Tongue (tissue), 2 donors: ENCODE data around the gene OLFM4. TPM values are rescaled to one million over a fixed set of nuclear protein-coding genes. Genes with fewer than 3 reads are reported as not detected.

Experiments used
- DNase-seq: peaks from one replicate; pipeline ENCODE4 v3.0.0-alpha.2; 2015
- total RNA-seq: library from RNA; depleted of rRNA; stranded (reverse); fragments of >200 nt; gene quantifications from one replicate; pipeline ENCODE4 v1.2.3, GENCODE V29; 2014

OLFM4 gene
- total RNA-seq, 1 donor from 2014 or later: 1.9 TPM

DNA sequence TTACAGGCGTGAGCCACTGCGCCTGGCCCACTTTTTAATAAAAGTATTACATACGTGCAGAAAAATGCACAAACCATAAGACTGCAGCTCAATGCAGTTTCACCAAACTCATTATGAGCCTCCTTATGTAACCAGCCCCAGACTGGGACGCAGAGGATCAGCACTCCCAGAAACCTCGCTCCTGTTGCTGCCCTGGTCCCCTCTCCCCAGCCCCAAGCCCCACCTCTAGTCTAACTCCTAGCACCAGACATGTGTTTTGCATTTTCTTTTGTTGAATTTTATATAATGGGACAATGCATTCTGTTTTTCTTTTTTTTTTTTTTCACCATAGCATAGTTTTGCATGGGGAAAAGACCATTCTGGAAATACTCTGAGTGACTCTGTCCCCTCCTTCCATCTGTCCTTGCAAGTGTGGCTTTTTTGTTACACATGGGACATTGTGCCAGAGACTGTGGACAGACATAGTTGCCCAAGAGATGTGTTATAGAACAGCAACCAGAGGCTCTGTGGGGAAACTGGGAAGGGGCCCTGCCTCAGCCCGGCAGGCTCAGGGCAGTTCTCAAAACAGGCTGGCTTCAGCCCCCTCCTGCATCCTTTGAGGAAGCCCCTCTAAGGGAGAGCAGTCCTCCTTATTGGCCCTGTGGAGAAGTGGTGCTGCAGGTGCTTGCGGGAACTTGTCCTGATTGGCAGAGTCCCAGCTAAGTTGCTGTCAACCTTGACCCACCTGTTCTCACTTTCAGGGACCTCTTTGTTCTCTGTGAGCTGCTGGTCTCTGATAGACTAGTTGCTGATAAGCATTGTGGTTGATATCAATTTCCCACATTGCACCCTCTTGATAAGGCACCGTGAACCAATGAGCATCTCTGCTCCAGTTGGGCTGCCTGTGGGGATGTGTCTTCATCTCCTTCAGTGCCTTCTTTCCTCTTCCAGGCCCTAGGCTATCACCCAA lies 13.8 kb upstream of the OLFM4 start:
- no peak for DNase-seq

DNA sequence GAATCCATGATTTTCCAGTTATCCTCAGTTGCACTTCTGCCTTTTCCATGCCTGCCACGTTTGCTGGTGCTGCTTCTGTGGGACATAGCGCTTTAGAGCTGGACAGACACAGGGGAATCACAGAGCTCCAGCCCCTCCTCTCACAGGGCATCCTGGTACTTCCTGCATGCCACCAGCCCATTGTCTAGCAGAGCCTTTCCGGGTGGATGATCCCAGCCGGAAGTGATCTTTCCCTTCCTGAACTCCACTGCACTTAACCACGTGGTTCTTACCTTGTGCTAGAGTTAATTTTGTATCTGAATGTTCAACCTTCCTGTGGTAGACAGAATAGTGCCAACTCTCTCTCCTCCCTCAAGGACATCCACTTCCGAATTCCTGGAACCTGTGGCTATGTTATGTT lies 12.6 kb upstream of the OLFM4 start:
- no peak for DNase-seq

DNA sequence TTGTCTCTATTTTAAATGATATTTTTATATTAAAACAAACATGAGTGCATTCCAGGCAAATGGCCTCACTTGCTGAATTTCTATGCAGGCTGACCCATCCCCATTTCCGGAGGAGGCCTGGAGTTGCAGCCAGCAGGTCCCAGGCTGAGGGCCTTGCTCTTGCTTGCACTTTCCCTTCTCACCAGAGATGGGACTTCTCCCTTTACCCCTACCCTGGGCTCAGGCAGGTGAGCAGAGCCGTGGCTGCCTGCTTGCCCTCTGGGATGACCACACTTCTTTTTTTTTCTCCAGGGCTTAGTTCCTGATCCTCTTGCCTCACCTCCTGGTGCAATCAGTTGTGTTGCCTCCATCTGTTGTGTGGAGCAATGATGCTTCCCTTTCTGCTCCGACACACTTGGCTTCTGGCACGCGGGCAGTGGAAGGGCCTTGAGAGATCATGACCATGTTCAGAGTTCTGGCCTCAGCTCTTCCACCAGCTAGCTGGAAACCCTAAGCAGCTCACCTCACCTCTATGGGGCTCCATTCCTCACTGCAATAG lies 11.1 kb upstream of the OLFM4 start:
- no peak for DNase-seq

DNA sequence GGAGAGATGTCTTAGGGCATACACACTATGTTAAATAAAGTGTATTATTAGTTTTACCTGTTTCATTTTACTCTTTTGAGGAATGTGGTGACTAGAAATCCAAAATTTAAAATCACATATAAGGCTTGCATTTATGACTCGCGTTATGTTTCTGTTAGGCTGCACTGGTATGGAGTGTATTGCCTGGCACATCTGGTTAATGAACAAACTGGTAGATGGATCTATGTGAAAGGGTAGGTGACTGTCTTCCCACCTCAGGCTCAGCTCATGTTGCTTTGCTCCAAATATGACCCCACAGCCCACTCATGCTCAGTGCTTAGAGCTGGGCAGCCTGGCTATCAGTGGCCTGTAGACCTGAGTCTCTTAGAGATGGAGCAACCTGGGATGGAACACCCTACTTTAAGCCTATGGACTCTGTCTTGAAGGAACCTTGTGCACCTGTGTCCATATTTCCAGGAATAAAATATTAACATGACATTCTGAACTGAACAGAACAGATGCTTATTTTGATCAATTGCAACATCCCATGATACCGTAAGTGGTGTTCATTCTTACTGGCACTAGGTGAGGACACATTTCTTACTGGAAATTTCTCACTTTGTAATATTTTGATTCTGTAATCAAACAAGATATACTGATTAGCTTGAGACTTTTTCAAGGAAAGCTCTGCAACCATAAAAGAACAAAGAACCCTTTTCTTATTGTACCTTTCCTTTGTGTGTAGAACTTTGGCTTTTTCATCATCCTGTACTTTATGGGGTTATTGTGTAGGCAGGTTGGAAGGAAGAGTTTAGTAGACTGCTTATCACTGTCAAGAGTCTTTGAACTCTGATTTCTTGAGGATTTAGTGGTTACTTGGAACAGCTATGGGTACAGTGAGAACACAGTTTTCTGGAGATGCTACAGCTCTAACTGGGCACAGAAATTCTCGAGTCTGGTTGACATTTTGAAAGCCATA lies 9.6 kb upstream of the OLFM4 start:
- no peak for DNase-seq

GRCh38 chr13:53020764-53021335 lies 7.8 kb upstream of the OLFM4 start:
- no peak for DNase-seq

GRCh38 chr13:53023246-53023645 lies 5.4 kb upstream of the OLFM4 start:
- DNase-seq: no peak

DNA sequence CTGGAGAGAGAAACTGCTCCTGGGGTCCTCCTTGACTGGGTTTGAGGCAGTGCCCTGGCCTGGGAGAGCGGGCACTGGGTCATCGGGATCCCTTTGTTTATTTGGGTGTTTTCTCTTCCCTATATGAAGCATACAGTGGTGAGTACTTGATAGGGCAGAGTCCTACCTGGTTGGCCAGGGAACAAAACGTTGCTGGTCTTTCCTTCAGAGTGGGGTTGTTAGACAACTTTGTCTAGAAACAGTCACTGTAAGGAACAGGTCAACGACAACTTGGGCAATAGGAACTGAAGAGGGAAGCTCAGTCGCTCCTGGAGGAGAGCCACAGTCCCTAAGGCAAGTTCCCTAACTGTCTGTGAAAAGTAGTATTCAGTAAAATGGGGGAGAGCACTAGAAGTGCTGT lies 550 bp upstream of the OLFM4 start:
- no peak for DNase-seq

GRCh38 chr13:53032849-53033248 lies 4.2 kb downstream of the OLFM4 start:
- DNase-seq: no peak

GRCh38 chr13:53038993-53039392 lies 10.4 kb downstream of the OLFM4 start:
- peak; percentile 73 for DNase-seq

DNA sequence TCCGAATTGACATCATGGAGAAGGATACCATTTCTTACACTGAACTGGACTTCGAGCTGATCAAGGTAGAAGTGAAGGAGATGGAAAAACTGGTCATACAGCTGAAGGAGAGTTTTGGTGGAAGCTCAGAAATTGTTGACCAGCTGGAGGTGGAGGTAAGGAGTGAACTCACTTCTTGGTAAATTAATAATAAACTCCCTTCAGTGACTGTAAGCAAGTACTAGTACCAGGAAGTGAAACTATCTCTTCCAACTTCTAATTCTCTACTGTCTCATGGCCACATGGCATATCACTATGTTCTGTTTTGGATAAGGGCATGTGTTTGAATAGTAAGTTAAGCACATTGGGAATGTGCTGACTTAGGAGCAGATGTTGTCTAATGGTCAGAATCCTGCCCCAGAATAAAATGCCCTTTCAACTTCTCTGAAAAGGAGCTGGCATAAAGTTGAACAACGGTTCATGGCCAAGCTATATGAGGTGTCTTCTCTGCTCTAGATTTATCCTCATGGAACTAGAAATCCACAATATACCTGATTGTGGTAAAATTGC lies 13.4 kb downstream of the OLFM4 start:
- DNase-seq: peak; percentile 57

GRCh38 chr13:53042877-53043276 lies 14.3 kb downstream of the OLFM4 start:
- DNase-seq: peak; percentile 61

- DNase-seq: peak; percentile 42
Measured at GRCh38 chr13:53043398-53043797, 14.8 kb downstream of the OLFM4 start.

DNA sequence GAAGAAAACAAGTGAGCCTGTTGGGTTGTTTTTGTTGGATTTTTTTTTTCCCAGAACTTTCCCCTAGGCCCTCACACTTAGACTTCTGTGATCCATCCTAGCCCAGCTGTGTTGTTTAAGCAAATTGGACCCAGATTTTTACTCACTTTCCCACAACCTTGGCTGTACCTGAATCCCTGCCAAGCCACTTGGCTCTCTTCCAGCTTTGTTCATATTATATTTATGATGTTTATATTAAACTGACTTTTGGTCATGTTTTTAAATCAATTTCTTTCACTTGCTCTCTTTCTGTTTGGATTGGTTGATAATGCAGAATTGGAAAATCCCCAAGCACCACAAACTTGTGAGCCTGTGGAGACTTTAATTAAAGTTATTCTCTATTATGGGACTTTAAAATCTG lies 16.6 kb downstream of the OLFM4 start:
- peak; percentile 95 for DNase-seq

DNA sequence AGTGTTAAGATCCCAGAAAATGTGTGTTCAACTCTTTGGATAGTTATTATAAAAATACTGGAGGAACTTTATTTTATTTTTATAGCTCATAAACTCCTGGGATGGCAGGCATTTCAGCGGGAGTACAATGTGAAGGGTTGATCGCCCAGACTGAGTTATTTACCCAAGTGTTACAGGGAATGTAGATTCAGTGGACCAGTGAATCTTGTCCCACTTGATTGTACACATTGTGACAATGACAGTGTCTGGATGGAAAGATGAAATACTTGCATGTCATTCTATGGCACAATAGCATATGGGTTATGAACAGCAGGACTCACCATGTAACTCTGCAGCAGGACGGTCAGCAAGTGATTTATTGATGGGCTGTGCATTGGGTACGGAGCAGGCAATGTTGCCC lies 20.3 kb downstream of the OLFM4 start:
- no peak for DNase-seq

GRCh38 chr13:53050151-53050550 lies 21.5 kb downstream of the OLFM4 start:
- no peak for DNase-seq

- DNase-seq: peak; percentile 49
Measured at GRCh38 chr13:53052675-53053074, 24.1 kb downstream of the OLFM4 start.

- DNase-seq: peak; percentile 62
Measured at GRCh38 chr13:53054569-53054968, 26.0 kb downstream of the OLFM4 start.

- no peak for DNase-seq
Measured at GRCh38 chr13:53058065-53058679, 29.6 kb downstream of the OLFM4 start.

DNA sequence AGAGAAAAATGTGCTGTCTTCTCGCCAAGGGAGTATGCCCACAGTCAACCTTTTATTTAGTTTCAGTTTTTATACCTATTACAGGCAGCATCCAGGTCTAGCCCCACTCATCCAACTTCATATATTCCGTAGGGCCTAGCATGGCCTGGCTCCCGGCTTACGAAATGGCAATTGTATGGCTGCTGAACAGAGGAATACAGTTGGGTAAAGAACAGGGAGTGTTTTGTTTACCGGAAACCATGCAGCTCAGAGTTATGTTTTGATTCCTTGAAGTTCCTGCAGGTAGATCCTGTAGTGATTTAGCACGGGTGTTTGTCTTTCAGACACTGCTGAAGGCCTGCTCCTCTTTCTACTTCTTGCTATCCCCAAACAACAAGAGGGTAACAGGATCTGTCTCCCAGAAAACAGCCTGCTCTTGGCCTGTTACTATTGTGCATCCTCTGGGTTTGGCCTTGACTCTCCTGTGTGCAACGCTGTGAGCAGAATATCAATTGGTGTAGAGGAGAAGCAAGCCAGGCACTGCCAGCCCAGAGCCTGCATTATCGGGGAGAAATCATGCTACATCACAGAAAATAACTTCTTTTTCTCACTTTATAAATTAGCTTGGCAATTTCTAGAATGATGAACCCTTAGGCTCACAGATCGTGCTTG lies 32.4 kb downstream of the OLFM4 start:
- no peak for DNase-seq

- DNase-seq: peak; percentile 73
Measured at GRCh38 chr13:53064731-53065130, 36.1 kb downstream of the OLFM4 start.

GRCh38 chr13:53066411-53066810 lies 37.8 kb downstream of the OLFM4 start:
- no peak for DNase-seq
